AG09319 (cell line): ENCODE results near the gene SCN2A.

Source experiments
- DNase-seq: peaks from one replicate; pipeline ENCODE4 v3.0.0-alpha.2; 2010; ENCODE audit warnings: low read depth; ENCODE audit errors: extremely low read depth
- CTCF ChIP-seq: IDR thresholded peaks from 2 replicates; pipeline ENCODE4 v1.5.1; 2011; ENCODE audit warnings: low read depth, mild to moderate bottlenecking, inconsistent platforms, low read length, moderate library complexity

SCN2A gene

GRCh38 chr2:165277295-165277694 lies 38.1 kb downstream of the SCN2A start:
- TF ChIP-seq CTCF, result no peak
- no peak for DNase-seq

DNA sequence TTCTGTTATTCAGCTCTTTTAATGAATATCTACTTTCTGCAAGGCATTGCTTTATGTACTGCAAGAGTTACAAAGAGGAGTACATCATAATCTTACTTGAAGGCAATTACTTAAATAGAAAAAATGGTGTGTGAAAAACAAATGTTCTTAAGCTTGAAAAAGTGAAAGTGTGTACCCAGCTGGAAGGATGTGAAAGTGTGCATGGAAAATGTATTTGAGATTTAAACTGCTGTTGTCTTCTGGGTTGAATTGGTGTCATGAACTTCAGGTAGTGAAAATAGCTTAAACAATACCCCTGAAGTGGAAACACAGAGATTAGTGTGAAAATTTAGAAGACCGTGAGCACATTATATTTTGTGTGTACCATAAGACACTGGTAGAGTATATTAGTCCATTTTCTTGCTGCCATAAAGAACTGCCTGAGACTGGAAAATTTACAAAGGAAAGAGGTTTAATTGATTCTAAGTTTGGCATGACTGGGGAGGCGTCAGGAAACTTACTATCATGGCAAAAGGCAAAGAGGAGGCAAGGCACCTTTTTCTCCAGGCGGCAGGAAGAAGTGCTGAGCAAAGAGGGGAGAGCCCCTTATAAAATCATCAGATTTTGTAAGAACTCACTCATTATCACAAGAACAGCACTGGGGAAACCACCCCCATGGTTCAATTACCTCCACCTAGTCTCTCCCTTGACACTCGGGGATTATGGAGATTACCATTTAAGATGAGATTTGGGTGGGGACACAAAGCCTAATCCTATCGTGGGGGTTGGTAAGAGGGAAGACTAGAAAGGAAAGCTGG lies 38.8 kb downstream of the SCN2A start:
- no peak for DNase-seq
- TF ChIP-seq CTCF, result no peak

- DNase-seq, result no peak
- no peak for TF ChIP-seq CTCF
Measured at GRCh38 chr2:165280356-165280755, 41.1 kb downstream of the SCN2A start.

DNA sequence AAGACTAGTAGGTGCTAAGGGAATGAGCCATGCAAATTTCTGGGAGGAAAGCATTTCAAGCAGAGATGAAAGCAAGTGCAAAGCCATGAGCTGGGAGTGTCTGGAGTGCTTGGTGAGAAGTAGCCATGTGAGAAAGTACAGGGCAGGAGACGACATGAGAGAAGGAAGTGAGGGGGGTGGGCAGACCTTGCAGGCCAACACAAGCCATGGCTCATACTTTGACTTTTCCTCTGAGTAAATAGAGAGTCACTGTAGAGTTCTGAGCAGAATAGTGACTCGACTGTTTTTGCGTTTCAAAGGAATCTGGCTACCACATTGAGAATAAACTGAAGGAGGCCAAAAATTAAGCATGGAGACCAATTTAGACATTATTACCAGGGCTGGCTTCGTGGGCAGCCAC lies 42.2 kb downstream of the SCN2A start:
- no peak for TF ChIP-seq CTCF
- DNase-seq, result no peak

DNA sequence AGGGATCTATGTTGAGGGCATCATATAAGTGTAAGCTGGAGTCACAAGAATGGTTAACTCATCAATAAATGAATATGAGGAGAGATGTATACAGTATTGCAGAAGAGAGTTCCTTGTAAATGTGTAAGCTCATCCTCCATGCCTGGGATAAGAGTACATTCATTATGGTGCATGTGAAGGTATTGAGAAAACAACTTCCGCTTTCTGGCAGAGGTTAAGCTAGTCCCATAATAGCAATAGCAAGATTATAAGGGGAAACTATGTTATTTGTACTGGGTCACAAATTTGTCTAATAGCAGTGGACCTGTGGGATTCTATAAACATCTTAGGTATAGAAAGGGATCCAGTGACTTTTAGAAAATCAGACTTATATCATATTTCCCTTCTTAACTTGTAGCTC lies 44.1 kb downstream of the SCN2A start:
- no peak for TF ChIP-seq CTCF

GRCh38 chr2:165287094-165287778 lies 48.0 kb downstream of the SCN2A start:
- DNase-seq, result no peak
- no peak for TF ChIP-seq CTCF

More for the DNA sequence above, 44.1 kb downstream of the SCN2A start:
- no peak for DNase-seq

DNA sequence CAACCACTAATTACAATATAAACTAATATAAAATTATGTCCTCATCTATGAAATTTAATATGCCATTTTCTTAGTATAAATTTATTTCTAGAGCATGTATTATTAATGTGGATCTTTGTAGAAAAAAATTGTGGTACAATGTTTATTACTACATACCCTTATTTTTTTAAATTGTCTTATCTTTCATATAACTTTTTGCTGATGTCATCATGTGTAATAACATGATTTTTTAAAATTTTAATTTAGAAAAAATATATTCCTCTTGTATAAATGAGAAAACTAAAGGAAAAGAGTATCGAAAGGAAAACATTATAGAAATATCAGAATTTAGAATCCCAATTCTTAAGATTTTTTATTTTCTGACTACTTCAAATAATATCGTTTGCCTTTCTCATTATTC lies 49.9 kb downstream of the SCN2A start:
- no peak for TF ChIP-seq CTCF

More for the DNA sequence above, 49.9 kb downstream of the SCN2A start:
- no peak for DNase-seq
